ENCODE measurements around the gene TUBD1. TPM values are rescaled to one million over a fixed set of nuclear protein-coding genes. Genes with fewer than 3 reads are reported as not detected.

The TUBD1 gene
- total RNA-seq, 1 experiment from 2014 or later = 3.5 TPM

DNA sequence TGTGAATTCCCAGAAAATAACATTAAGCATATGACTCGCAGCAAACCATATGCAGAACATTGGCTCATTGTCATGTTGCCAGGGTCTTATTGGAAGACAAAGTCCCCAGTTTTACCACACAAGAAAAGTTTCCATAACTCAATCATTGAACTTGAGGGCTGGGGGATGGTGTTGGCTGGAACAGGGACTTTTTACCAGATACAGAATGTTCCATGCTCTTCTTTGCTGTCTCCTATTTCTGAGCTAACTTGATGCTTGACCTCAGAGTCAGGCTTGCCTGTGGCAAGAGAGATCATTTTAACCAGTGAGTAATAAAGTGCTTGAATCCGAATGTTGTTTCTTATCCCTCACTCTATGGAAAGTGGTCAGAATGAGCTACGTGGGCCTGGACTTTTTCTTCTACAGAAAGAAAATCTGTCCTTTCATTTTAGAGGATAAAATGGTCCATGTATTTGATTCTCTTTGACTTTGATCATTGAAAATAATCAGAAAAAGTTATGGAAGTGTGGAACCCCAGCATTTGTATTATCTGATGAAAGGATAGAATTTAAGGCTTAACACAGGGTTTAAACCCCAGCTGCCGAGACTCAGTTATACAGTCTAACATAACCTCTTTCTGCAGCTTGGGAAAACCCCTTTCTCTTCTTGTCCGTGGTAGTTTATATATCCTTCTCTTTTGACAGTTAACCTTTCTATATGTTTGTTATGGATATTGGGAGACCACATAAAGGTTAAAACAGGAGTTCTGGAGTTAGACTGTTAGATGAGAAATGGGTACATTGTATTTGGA is 67.0 kb downstream of the TUBD1 start:
- DNase-seq (ENCODE audit: low spot score) = no peak

GRCh38 chr17:59815965-59816364 is 76.8 kb downstream of the TUBD1 start:
- DNase-seq (ENCODE audit: low spot score) = no peak

DNA sequence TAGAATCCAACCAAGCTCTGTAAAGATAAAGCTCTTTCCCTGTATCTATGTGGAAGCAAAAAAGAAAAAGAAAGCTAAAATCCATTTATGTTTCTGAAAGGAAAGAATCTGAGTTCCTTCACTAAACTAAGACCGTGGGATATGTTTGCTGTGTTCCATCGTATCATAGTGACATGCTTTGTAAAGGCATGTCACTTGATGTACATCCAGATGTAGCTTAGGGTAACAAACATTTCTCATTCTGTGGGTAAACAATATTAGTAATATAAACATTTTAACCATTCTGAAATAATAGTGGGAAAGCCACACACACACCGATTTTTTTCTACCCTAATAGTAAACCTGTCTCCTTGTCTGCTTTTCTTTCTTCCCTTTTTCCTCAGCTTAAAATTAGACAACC is 78.1 kb downstream of the TUBD1 start:
- no peak for DNase-seq (ENCODE audit: low spot score)

GRCh38 chr17:59814276-59814675 is 78.5 kb downstream of the TUBD1 start:
- no peak for DNase-seq (ENCODE audit: low spot score)

- DNase-seq (ENCODE audit: low spot score) = no peak
Measured at GRCh38 chr17:59812139-59812538, 80.6 kb downstream of the TUBD1 start.

- DNase-seq (ENCODE audit: low spot score) = no peak
Measured at GRCh38 chr17:59811209-59811608, 81.5 kb downstream of the TUBD1 start.

- DNase-seq (ENCODE audit: low spot score) = no peak
Measured at GRCh38 chr17:59810894-59811153, 81.9 kb downstream of the TUBD1 start.

Small RNA genes lying within 50 kb of the gene (small RNA-seq; reads per million reads assigned to genes)
- not detected for gene RNU6-450P
- not detected for gene RPS29P21

Other genes starting within 250 kb of the TUBD1 start
- 36.4 and 38.9 TPM in 2 replicates for gene PTRH2, start 185.5 kb downstream of the TUBD1 start, total RNA-seq (2014; rRNA removed; shearing (Covaris generic))
- gene VMP1, start 185.3 kb downstream of the TUBD1 start, total RNA-seq (2014; rRNA removed; shearing (Covaris generic)) = 194 and 223 TPM in 2 replicates
- 18.8 and 21.5 TPM in 2 replicates for gene RPS6KB1, start 178 bp upstream of the TUBD1 start, total RNA-seq (2014; rRNA removed; shearing (Covaris generic))
- 18.9 and 27.9 TPM in 2 replicates for gene RNFT1, start 71.8 kb upstream of the TUBD1 start, total RNA-seq (2014; rRNA removed; shearing (Covaris generic))
- 3.8 and 4.2 TPM in 2 replicates for gene HEATR6, start 186.0 kb upstream of the TUBD1 start, total RNA-seq (2014; rRNA removed; shearing (Covaris generic))

All from HT-29 (cell line).